Endothelial cell of umbilical vein (primary cell): ENCODE results near the gene ROPN1B.

ENCODE experiments used
- EZH2 ChIP-seq: IDR thresholded peaks from 2 replicates; pipeline ENCODE4 v1.6.1; 2012; ENCODE audit warnings: borderline replicate concordance, low read depth, mild to moderate bottlenecking, moderate library complexity, low read length, inconsistent platforms; ENCODE audit not compliant: severe bottlenecking
- FOS ChIP-seq: IDR thresholded peaks from 2 replicates; pipeline ENCODE4 v1.6.1; 2011; ENCODE audit warnings: mild to moderate bottlenecking, low read length, moderate library complexity, borderline replicate concordance; ENCODE audit not compliant: insufficient read depth
- JUN ChIP-seq: IDR thresholded peaks from 2 replicates; pipeline ENCODE4 v1.6.1; 2011; ENCODE audit warnings: borderline replicate concordance, low read depth; ENCODE audit not compliant: insufficient read length, insufficient read depth
- MYC ChIP-seq: IDR thresholded peaks from one replicate; pipeline ENCODE4 v1.6.1; 2011; ENCODE audit warnings: mild to moderate bottlenecking, low read depth, low read length
- POLR2A ChIP-seq: IDR thresholded peaks from 2 replicates; pipeline ENCODE4 v1.6.1; 2012; ENCODE audit warnings: low read depth, mild to moderate bottlenecking, control low read depth, low read length
- POLR2AphosphoS5 ChIP-seq: IDR thresholded peaks from 2 replicates; pipeline ENCODE4 v1.6.1; 2012; ENCODE audit warnings: low read depth, mild to moderate bottlenecking, control low read depth, low read length, moderate library complexity; ENCODE audit not compliant: insufficient read depth
- TF ChIP-seq, protein P1 (sequence below), 2 donors: IDR thresholded peaks; 1 replicate in 1 of 2; 2 replicates in 1 of 2; pipeline ENCODE4 v1.5.1; 2011; ENCODE audit warnings: low read length in 2 of 2, mild to moderate bottlenecking in 2 of 2, moderate library complexity in 2 of 2, control low read depth in 1 of 2, inconsistent platforms in 1 of 2, low read depth in 1 of 2; ENCODE audit not compliant: insufficient read depth in 1 of 2; ENCODE audit errors: extremely low read depth in 1 of 2
- TF ChIP-seq, protein P2 (sequence below): IDR thresholded peaks from 2 replicates; pipeline ENCODE4 v1.6.1; 2011; ENCODE audit not compliant: insufficient read depth, insufficient read length

DNA sequence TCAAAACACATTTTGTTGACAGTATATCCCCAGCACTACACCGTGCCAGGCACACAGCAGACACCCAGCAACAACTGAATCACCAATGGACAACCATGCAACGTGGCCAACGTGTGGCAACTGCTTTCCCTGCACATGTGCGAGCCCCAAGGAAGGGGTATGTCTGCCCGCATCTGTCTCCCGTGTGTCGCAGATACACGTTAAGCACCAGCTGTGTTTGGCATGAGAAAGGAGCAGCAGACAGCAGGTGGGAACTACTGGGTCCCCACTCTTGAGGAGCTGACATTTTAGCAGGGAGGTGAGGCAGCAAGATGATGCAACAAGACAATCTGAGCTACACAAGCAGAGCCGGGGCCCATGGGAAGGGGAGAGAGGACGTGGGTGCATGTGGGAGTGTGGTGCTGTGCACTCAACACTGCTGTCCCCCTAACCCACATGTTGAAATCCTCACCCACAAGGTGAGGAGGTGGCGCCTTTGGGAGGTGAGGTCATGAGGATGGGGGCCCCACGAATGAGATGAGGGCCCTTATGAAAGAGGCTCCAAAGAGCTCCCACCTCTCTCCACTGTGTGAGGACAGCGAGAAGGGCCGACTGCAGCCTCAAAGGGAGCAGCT is 56.2 kb downstream of the ROPN1B start:
- TF ChIP-seq POLR2AphosphoS5 = no peak
- TF ChIP-seq, protein P1, sequence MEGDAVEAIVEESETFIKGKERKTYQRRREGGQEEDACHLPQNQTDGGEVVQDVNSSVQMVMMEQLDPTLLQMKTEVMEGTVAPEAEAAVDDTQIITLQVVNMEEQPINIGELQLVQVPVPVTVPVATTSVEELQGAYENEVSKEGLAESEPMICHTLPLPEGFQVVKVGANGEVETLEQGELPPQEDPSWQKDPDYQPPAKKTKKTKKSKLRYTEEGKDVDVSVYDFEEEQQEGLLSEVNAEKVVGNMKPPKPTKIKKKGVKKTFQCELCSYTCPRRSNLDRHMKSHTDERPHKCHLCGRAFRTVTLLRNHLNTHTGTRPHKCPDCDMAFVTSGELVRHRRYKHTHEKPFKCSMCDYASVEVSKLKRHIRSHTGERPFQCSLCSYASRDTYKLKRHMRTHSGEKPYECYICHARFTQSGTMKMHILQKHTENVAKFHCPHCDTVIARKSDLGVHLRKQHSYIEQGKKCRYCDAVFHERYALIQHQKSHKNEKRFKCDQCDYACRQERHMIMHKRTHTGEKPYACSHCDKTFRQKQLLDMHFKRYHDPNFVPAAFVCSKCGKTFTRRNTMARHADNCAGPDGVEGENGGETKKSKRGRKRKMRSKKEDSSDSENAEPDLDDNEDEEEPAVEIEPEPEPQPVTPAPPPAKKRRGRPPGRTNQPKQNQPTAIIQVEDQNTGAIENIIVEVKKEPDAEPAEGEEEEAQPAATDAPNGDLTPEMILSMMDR (IDR thresholded peaks at IDR 0.05; ENCODE audit: extremely low read depth in 1 of 2, insufficient read depth in 1 of 2, low read depth in 1 of 2, low read length in 2 of 2) = no peak
- no peak for TF ChIP-seq POLR2A
- no peak for TF ChIP-seq JUN
- TF ChIP-seq, protein P2, sequence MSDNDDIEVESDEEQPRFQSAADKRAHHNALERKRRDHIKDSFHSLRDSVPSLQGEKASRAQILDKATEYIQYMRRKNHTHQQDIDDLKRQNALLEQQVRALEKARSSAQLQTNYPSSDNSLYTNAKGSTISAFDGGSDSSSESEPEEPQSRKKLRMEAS = no peak
- TF ChIP-seq EZH2 = no peak
- no peak for TF ChIP-seq MYC
- TF ChIP-seq FOS = no peak
